ENCODE data around the gene LMO1.

Gene LMO1

DNA sequence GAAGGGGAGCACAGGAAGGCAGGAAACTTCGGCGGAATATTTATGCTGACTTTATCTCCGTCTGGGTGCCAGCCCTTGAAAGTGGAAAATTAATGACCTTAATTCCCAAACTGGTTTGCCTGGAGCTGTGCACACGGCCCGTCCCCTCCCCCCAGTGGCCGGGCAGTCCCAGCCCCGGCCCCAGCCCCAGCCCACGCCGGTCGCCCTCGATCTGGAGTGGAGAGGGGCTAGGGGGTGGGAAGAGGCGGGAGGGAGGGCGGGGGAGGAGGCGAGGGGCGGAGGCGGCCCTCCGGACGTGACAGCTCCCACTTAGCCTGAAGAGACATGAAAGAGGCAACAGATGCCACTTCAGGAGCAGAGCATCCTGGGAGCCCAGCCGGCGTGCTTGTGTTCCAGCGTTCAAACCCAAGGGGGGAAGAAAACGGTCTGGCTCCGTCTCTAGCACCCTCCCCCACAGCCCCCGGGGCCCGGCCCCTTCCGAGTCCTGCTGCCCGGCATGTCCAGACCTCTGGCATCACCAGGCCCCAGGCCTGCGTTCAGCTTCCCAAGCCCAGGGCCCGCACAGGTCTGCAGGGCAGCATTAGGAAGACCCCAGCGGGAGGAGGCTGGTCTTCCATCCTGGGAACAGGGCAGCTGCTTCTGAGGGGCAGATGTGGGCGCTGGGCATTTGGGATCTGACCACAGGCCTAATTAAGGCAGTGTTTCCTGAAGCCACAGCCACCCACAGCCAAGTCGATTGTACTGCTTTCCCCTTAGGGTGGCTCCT is 20.0 kb upstream of the LMO1 start:
- H3K27me3 ChIP-seq (ENCODE audit: low read length) = no peaks in the 10 kb centered on the region
- no peaks in the 10 kb centered on the region for H4K20me1 ChIP-seq (ENCODE audit: low read depth, low read length)
- H3K27ac ChIP-seq (ENCODE audit: low read depth, low read length) = no peak overlapping the region
- H3K9me2 ChIP-seq (replicated peaks; ENCODE audit: insufficient read depth, low read length) = no peaks in the 10 kb centered on the region
- H3F3A ChIP-seq (ENCODE audit: insufficient read depth) = no peaks in the 10 kb centered on the region
- H3K36me3 ChIP-seq (ENCODE audit: low read length) = no peaks in the 10 kb centered on the region
- TF ChIP-seq CTCF (IDR thresholded peaks at IDR 0.05; ENCODE audit: insufficient read depth, low read length, poor library complexity, severe bottlenecking) (no peak), EZH2phosphoT487 (conservative IDR thresholded peaks at IDR 0.05; ENCODE audit: low read length) (no peak)
- no peak overlapping the region for H3K4me2 ChIP-seq (ENCODE audit: low read depth, low read length, poor library complexity, severe bottlenecking)
- H2AFZ ChIP-seq (ENCODE audit: low read depth, low read length, severe bottlenecking) = no peak overlapping the region
- no peaks in the 10 kb centered on the region for H3K9me3 ChIP-seq (ENCODE audit: insufficient read depth, low read length)
- no peaks in the 10 kb centered on the region for H3K79me2 ChIP-seq (ENCODE audit: insufficient read depth, low read length)
- no peak overlapping the region for H3K9ac ChIP-seq (ENCODE audit: low read length)
- no peak overlapping the region for H3K4me3 ChIP-seq (ENCODE audit: insufficient read depth, low read length, poor library complexity, severe bottlenecking)

- no peaks in the 10 kb centered on the region for H4K20me1 ChIP-seq (ENCODE audit: low read depth, low read length)
- no peak overlapping the region for H2AFZ ChIP-seq (ENCODE audit: low read depth, low read length, severe bottlenecking)
- no peaks in the 10 kb centered on the region for H3K9me2 ChIP-seq (replicated peaks; ENCODE audit: insufficient read depth, low read length)
- H3K79me2 ChIP-seq (ENCODE audit: insufficient read depth, low read length) = no peaks in the 10 kb centered on the region
- H3K36me3 ChIP-seq (ENCODE audit: low read length) = no peaks in the 10 kb centered on the region
- H3K27ac ChIP-seq (ENCODE audit: low read depth, low read length) = no peak overlapping the region
- TF ChIP-seq EZH2phosphoT487 (conservative IDR thresholded peaks at IDR 0.05; ENCODE audit: low read length) (no peak), CTCF (IDR thresholded peaks at IDR 0.05; ENCODE audit: insufficient read depth, low read length, poor library complexity, severe bottlenecking) (no peak)
- no peak overlapping the region for H3K4me3 ChIP-seq (ENCODE audit: insufficient read depth, low read length, poor library complexity, severe bottlenecking)
- no peaks in the 10 kb centered on the region for H3K9me3 ChIP-seq (ENCODE audit: insufficient read depth, low read length)
- no peak overlapping the region for H3K9ac ChIP-seq (ENCODE audit: low read length)
- no peaks in the 10 kb centered on the region for H3K27me3 ChIP-seq (ENCODE audit: low read length)
- H3F3A ChIP-seq (ENCODE audit: insufficient read depth) = no peaks in the 10 kb centered on the region
- no peak overlapping the region for H3K4me2 ChIP-seq (ENCODE audit: low read depth, low read length, poor library complexity, severe bottlenecking)
Observed at GRCh38 chr11:8283100-8283464, 19.4 kb upstream of the LMO1 start.

GRCh38 chr11:8282631-8283030 is 19.0 kb upstream of the LMO1 start:
- TF ChIP-seq EZH2phosphoT487 (conservative IDR thresholded peaks at IDR 0.05; ENCODE audit: low read length) (no peak), CTCF (IDR thresholded peaks at IDR 0.05; ENCODE audit: insufficient read depth, low read length, poor library complexity, severe bottlenecking) (no peak)
- Histone ChIP-seq H3K4me3 (ENCODE audit: insufficient read depth, low read length, poor library complexity, severe bottlenecking) (no peak overlapping the region), H3K4me2 (ENCODE audit: low read depth, low read length, poor library complexity, severe bottlenecking) (no peak overlapping the region), H3K27me3 (ENCODE audit: low read length) (no peaks in the 10 kb centered on the region), H3F3A (ENCODE audit: insufficient read depth) (no peaks in the 10 kb centered on the region), H3K27ac (ENCODE audit: low read depth, low read length) (no peak overlapping the region), H3K36me3 (ENCODE audit: low read length) (no peaks in the 10 kb centered on the region), H2AFZ (ENCODE audit: low read depth, low read length, severe bottlenecking) (no peak overlapping the region), H3K9ac (ENCODE audit: low read length) (no peak overlapping the region), H3K79me2 (ENCODE audit: insufficient read depth, low read length) (no peaks in the 10 kb centered on the region), H3K9me3 (ENCODE audit: insufficient read depth, low read length) (no peaks in the 10 kb centered on the region), H4K20me1 (ENCODE audit: low read depth, low read length) (no peaks in the 10 kb centered on the region), H3K9me2 (replicated peaks; ENCODE audit: insufficient read depth, low read length) (no peaks in the 10 kb centered on the region)
